ENCODE data around the gene SLC8A3.

The SLC8A3 gene

GRCh38 chr14:70108419-70108818 lies 80.3 kb downstream of the SLC8A3 start:
- no peak overlapping the region for H3K4me3 ChIP-seq (replicated peaks; ENCODE audit: low read depth, low read length)
- TF ChIP-seq, protein P1, sequence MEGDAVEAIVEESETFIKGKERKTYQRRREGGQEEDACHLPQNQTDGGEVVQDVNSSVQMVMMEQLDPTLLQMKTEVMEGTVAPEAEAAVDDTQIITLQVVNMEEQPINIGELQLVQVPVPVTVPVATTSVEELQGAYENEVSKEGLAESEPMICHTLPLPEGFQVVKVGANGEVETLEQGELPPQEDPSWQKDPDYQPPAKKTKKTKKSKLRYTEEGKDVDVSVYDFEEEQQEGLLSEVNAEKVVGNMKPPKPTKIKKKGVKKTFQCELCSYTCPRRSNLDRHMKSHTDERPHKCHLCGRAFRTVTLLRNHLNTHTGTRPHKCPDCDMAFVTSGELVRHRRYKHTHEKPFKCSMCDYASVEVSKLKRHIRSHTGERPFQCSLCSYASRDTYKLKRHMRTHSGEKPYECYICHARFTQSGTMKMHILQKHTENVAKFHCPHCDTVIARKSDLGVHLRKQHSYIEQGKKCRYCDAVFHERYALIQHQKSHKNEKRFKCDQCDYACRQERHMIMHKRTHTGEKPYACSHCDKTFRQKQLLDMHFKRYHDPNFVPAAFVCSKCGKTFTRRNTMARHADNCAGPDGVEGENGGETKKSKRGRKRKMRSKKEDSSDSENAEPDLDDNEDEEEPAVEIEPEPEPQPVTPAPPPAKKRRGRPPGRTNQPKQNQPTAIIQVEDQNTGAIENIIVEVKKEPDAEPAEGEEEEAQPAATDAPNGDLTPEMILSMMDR (IDR thresholded peaks at IDR 0.05; ENCODE audit: low read length, missing control alignments): no peak
- DNase-seq (ENCODE audit: low read depth): no peak

GRCh38 chr14:70107309-70107708 lies 81.4 kb downstream of the SLC8A3 start:
- H3K4me3 ChIP-seq (replicated peaks; ENCODE audit: low read depth, low read length): no peak overlapping the region
- TF ChIP-seq, protein P1 (IDR thresholded peaks at IDR 0.05; ENCODE audit: low read length, missing control alignments): no peak
- no peak for DNase-seq (ENCODE audit: low read depth)

DNA sequence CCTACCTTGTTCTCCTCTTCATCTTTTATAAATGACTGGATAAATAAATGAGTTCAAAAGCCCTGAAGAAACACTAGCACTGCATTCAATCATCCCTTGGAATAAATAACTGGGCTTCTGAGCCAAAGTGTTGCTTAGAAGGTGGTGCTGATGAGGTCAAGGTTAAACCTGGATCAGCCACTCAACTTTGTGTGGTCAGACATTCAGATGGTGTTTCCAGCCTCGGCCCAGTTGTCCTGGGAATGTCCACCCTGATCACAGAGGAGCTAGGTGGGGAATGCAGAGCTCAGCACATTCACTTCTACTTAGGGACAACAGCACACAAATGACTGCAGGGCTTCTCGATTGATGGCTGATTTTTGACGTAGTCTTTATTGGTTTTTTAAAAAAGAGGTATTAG lies 88.7 kb downstream of the SLC8A3 start:
- DNase-seq (ENCODE audit: low read depth): no peak
- no peak overlapping the region for H3K4me3 ChIP-seq (replicated peaks; ENCODE audit: low read depth, low read length)
- TF ChIP-seq, protein P1 (IDR thresholded peaks at IDR 0.05; ENCODE audit: low read length, missing control alignments): no peak

DNA sequence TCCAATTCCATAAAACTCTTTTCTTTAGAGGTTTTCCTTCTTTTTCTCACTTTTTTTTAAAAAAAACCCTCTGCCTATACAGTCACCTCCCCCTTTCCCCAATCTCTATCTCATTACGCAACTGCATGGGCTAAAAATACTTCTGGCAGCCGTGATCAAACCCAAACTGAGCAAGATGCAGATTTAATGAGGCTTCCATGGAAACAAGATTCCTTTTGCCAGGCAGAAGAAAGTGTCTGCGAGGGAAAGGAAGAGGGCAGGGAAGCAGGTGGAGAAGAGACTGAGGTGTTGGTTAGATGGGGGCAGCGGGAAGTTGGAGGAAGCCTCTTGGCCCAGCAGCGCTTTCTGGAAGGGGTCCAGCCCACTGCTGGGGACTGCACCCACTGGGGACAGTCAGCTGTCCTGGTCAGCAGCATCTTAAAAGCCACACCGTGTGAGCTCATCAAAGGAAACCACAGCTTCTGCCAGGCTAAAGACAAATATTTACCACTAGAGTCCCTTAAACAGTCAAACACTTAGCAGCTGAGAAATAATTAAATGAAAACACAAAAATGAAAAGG lies 90.4 kb downstream of the SLC8A3 start:
- TF ChIP-seq, protein P1 (IDR thresholded peaks at IDR 0.05; ENCODE audit: low read length, missing control alignments): no peak
- H3K4me3 ChIP-seq (replicated peaks; ENCODE audit: low read depth, low read length): no peak overlapping the region
- peak; percentile 2 for DNase-seq (ENCODE audit: low read depth)

- no peak for DNase-seq (ENCODE audit: low read depth)
- no peak overlapping the region for H3K4me3 ChIP-seq (replicated peaks; ENCODE audit: low read depth, low read length)
- TF ChIP-seq, protein P1 (IDR thresholded peaks at IDR 0.05; ENCODE audit: low read length, missing control alignments): no peak
Observed at GRCh38 chr14:70097576-70098249, 91.0 kb downstream of the SLC8A3 start.

DNA sequence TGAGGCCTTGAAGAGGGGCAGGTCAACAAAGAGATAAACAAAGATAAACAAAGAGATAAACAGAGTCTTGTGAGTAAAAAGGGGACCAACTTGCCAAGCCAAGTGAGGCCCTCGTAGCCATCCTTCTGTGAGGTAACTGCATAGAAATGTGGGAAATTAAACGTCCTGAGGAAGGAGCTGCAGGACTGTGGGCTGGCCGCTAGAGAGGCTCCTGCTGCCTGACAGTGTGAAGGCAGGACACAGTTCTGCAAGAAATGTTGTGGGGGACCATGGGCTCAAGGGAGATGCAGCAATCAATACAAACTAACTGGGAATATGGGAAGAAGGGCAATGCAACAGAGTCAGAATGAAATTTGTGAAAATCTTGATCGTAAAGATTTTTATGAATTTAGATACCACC lies 91.9 kb downstream of the SLC8A3 start:
- peak; percentile 10 for DNase-seq (ENCODE audit: low read depth)
- no peak overlapping the region for H3K4me3 ChIP-seq (replicated peaks; ENCODE audit: low read depth, low read length)
- TF ChIP-seq, protein P1 (IDR thresholded peaks at IDR 0.05; ENCODE audit: low read length, missing control alignments): peak; percentile 42

GRCh38 chr14:70094631-70095030 lies 94.1 kb downstream of the SLC8A3 start:
- no peak overlapping the region for H3K4me3 ChIP-seq (replicated peaks; ENCODE audit: low read depth, low read length)
- TF ChIP-seq, protein P1 (IDR thresholded peaks at IDR 0.05; ENCODE audit: low read length, missing control alignments): no peak
- no peak for DNase-seq (ENCODE audit: low read depth)

Measured in fibroblast of pulmonary artery (primary cell).